Esophagus muscularis mucosa (tissue), 4 donors: Measurements from ENCODE around the gene PDGFD.

Source experiments
- CTCF ChIP-seq, 3 experiments: fragments of 200-600 bp in 2 of 3; fragments of 450-650 bp in 1 of 3; sonication (generic) in 2 of 3; IDR thresholded peaks; one replicate each; pipeline ENCODE4 v1.5.1; 2017 to 2019; ENCODE audit warnings: antibody characterized with exemption in 3 of 3, mild to moderate bottlenecking in 2 of 3, moderate library complexity in 1 of 3
- EP300 ChIP-seq: sonication (generic); formaldehyde crosslinking; IDR thresholded peaks from one replicate; pipeline ENCODE4 v1.6.1; 2017; ENCODE audit warnings: antibody characterized with exemption
- POLR2AphosphoS5 ChIP-seq, 2 donors: sonication (generic); formaldehyde crosslinking; IDR thresholded peaks; one replicate each; pipeline ENCODE4 v1.6.1; 2017; ENCODE audit warnings: antibody characterized with exemption in 2 of 2

- TF ChIP-seq CTCF (IDR thresholded peaks at IDR 0.05), result no peak
- no peak for TF ChIP-seq POLR2AphosphoS5 (IDR thresholded peaks at IDR 0.05)
- TF ChIP-seq EP300, result no peak
Measured at GRCh38 chr11:104118105-104118744, 45.7 kb downstream of the PDGFD start.
